Measurements from ENCODE around the gene CSNK2A1. TPM values are rescaled to one million over a fixed set of nuclear protein-coding genes. Genes with fewer than 3 reads are reported as not detected.
A peak's percentile ranks its signal among the peaks of the same experiment; 100 is the strongest.
"Not testable (repeated sequence)": the region's sequence is repeated elsewhere in the genome, so short reads cannot be mapped to it uniquely, and the experiment has no call there.

Gene CSNK2A1
- total RNA-seq, 1 donor from 2014 or later, result 128 TPM

GRCh38 chr20:478010-478948 is 65.3 kb downstream of the CSNK2A1 start:
- DNase-seq (ENCODE audit: low spot score), result no peak

GRCh38 chr20:476561-477249 is 66.9 kb downstream of the CSNK2A1 start:
- not testable (repeated sequence) for H3K4me1 Mint-ChIP-seq (ENCODE audit: unreplicated experiment); H3K9me3 Mint-ChIP-seq (ENCODE audit: unreplicated experiment); H3K27me3 Mint-ChIP-seq (ENCODE audit: unreplicated experiment); H3K27ac Mint-ChIP-seq (ENCODE audit: unreplicated experiment); DNase-seq (ENCODE audit: low spot score); H3K4me3 Mint-ChIP-seq (ENCODE audit: unreplicated experiment)
- H3K36me3 Mint-ChIP-seq (ENCODE audit: low read depth, unreplicated experiment), result peaks cover 39% of the 10 kb centered on the region

More at GRCh38 chr20:478010-478948, 65.3 kb downstream of the CSNK2A1 start:
- Mint-ChIP-seq H3K4me3 (ENCODE audit: unreplicated experiment) (no peak overlapping the region), H3K27me3 (ENCODE audit: unreplicated experiment) (no peaks in the 10 kb centered on the region), H3K4me1 (ENCODE audit: unreplicated experiment) (peaks cover 15% of the 10 kb centered on the region), H3K36me3 (ENCODE audit: low read depth, unreplicated experiment) (peaks cover 36% of the 10 kb centered on the region), H3K27ac (ENCODE audit: unreplicated experiment) (no peak overlapping the region), H3K9me3 (ENCODE audit: unreplicated experiment) (peaks cover 5% of the 10 kb centered on the region)
- no peak for TF ChIP-seq CTCF (IDR thresholded peaks at IDR 0.05; ENCODE audit: unreplicated experiment)

- no peak for TF ChIP-seq CTCF (IDR thresholded peaks at IDR 0.05; ENCODE audit: unreplicated experiment)
- H3K9me3 Mint-ChIP-seq (ENCODE audit: unreplicated experiment), result peaks cover 8% of the 10 kb centered on the region
- H3K27ac Mint-ChIP-seq (ENCODE audit: unreplicated experiment), result no peak overlapping the region
- H3K36me3 Mint-ChIP-seq (ENCODE audit: low read depth, unreplicated experiment), result peaks cover 36% of the 10 kb centered on the region
- H3K4me3 Mint-ChIP-seq (ENCODE audit: unreplicated experiment), result no peak overlapping the region
- no peak for DNase-seq (ENCODE audit: low spot score)
- no peaks in the 10 kb centered on the region for H3K4me1 Mint-ChIP-seq (ENCODE audit: unreplicated experiment)
- no peaks in the 10 kb centered on the region for H3K27me3 Mint-ChIP-seq (ENCODE audit: unreplicated experiment)
Measured at GRCh38 chr20:475463-476357, 67.9 kb downstream of the CSNK2A1 start.

- Mint-ChIP-seq H3K4me1 (ENCODE audit: unreplicated experiment) (no peaks in the 10 kb centered on the region), H3K4me3 (ENCODE audit: unreplicated experiment) (no peak overlapping the region), H3K36me3 (ENCODE audit: low read depth, unreplicated experiment) (peaks cover 39% of the 10 kb centered on the region), H3K9me3 (ENCODE audit: unreplicated experiment) (peaks cover 13% of the 10 kb centered on the region), H3K27ac (ENCODE audit: unreplicated experiment) (no peak overlapping the region), H3K27me3 (ENCODE audit: unreplicated experiment) (no peaks in the 10 kb centered on the region)
- TF ChIP-seq CTCF (IDR thresholded peaks at IDR 0.05; ENCODE audit: unreplicated experiment), result no peak
- no peak for DNase-seq (ENCODE audit: low spot score)
Measured at GRCh38 chr20:474581-474980, 69.0 kb downstream of the CSNK2A1 start.

GRCh38 chr20:472889-473292 is 70.7 kb downstream of the CSNK2A1 start:
- Mint-ChIP-seq H3K27ac (ENCODE audit: unreplicated experiment) (peak overlapping the region; percentile 0), H3K36me3 (ENCODE audit: low read depth, unreplicated experiment) (peaks cover 44% of the 10 kb centered on the region), H3K27me3 (ENCODE audit: unreplicated experiment) (no peaks in the 10 kb centered on the region), H3K4me3 (ENCODE audit: unreplicated experiment) (no peak overlapping the region), H3K9me3 (ENCODE audit: unreplicated experiment) (peaks cover 13% of the 10 kb centered on the region), H3K4me1 (ENCODE audit: unreplicated experiment) (no peaks in the 10 kb centered on the region)
- no peak for TF ChIP-seq CTCF (IDR thresholded peaks at IDR 0.05; ENCODE audit: unreplicated experiment)
- DNase-seq (ENCODE audit: low spot score), result no peak
